Neural progenitor cell (in vitro differentiated cells): ENCODE results near the gene CFAP20DC. TPM values are rescaled to one million over a fixed set of nuclear protein-coding genes. Genes with fewer than 3 reads are reported as not detected.

Experiments
- DNase-seq: peaks from one replicate; pipeline ENCODE4 v3.0.0-alpha.2; 2016; ENCODE audit warnings: low spot score
- H2AFZ ChIP-seq: fragments of 200-600 bp; sonication (generic); replicated peaks from 2 replicates; pipeline ENCODE4 v1.6.1; 2016; ENCODE audit warnings: antibody characterized with exemption
- H3F3A ChIP-seq: fragments of 200-600 bp; sonication (generic); 2 replicates; pipeline ENCODE4 v1.6.1; 2016; ENCODE audit warnings: antibody characterized with exemption, low read depth
- H3K27ac ChIP-seq: fragments of 200-600 bp; sonication (generic); 2 replicates; pipeline ENCODE4 v1.5.1; 2016; ENCODE audit warnings: mild to moderate bottlenecking
- H3K27me3 ChIP-seq: fragments of 200-600 bp; sonication (generic); 2 replicates; pipeline ENCODE4 v1.6.1; 2016; ENCODE audit warnings: mild to moderate bottlenecking, moderate library complexity
- H3K36me3 ChIP-seq: fragments of 200-600 bp; sonication (generic); 2 replicates; pipeline ENCODE4 v1.5.1; 2016
- H3K4me1 ChIP-seq: fragments of 200-600 bp; sonication (generic); 2 replicates; pipeline ENCODE4 v1.6.1; 2016; ENCODE audit warnings: mixed run types
- H3K4me2 ChIP-seq: fragments of 200-600 bp; sonication (generic); 2 replicates; pipeline ENCODE4 v1.6.1; 2016
- H3K4me3 ChIP-seq: fragments of 200-600 bp; sonication (generic); 2 replicates; pipeline ENCODE4 v1.5.1; 2016
- H3K79me2 ChIP-seq: fragments of 200-600 bp; sonication (generic); 2 replicates; pipeline ENCODE4 v1.6.1; 2016; ENCODE audit warnings: low read depth
- H3K9ac ChIP-seq: fragments of 200-600 bp; sonication (generic); 2 replicates; pipeline ENCODE4 v1.6.1; 2016
- H3K9me3 ChIP-seq: fragments of 200-600 bp; sonication (generic); 2 replicates; pipeline ENCODE4 v1.5.1; 2016; ENCODE audit warnings: low read depth
- H4K20me1 ChIP-seq: fragments of 200-600 bp; sonication (generic); 2 replicates; pipeline ENCODE4 v1.6.1; 2016; ENCODE audit warnings: low read depth
- H3K27ac Mint-ChIP-seq: 3 replicates; pipeline ENCODE4 v1.8.0; 2021; ENCODE audit warnings: mixed read lengths
- H3K27me3 Mint-ChIP-seq: 2 replicates; pipeline ENCODE4 v1.8.0; 2022; ENCODE audit warnings: low read depth, mild to moderate bottlenecking, inconsistent platforms, moderate library complexity, mixed read lengths; ENCODE audit not compliant: insufficient read depth
- H3K36me3 Mint-ChIP-seq: 3 replicates; pipeline ENCODE4 v1.8.0; 2021; ENCODE audit warnings: mixed read lengths
- H3K4me1 Mint-ChIP-seq: 3 replicates; pipeline ENCODE4 v1.8.0; 2021; ENCODE audit warnings: mixed read lengths
- H3K4me3 Mint-ChIP-seq: 3 replicates; pipeline ENCODE4 v1.8.0; 2021; ENCODE audit warnings: mild to moderate bottlenecking, moderate library complexity, mixed read lengths
- H3K9me3 Mint-ChIP-seq: 3 replicates; pipeline ENCODE4 v1.8.0; 2020; ENCODE audit warnings: mixed read lengths
- CTCF ChIP-seq: fragments of 200-600 bp; sonication (generic); IDR thresholded peaks from 2 replicates; pipeline ENCODE4 v1.5.1; 2017; ENCODE audit warnings: antibody characterized with exemption, mild to moderate bottlenecking
- EZH2 ChIP-seq: fragments of 200-600 bp; sonication (generic); IDR thresholded peaks from 2 replicates; pipeline ENCODE4 v1.6.1; 2017; ENCODE audit warnings: antibody characterized with exemption, mild to moderate bottlenecking, moderate library complexity
- EZH2phosphoT487 ChIP-seq: fragments of 200-600 bp; sonication (generic); IDR thresholded peaks from 2 replicates; pipeline ENCODE4 v1.6.1; 2017; ENCODE audit warnings: antibody characterized with exemption
- total RNA-seq: library from RNA; depleted of rRNA; stranded (reverse); fragments of >200 nt; gene quantifications from 2 replicates; pipeline ENCODE4 v1.2.3, GENCODE V29; 2015; ENCODE audit warnings: low replicate concordance

CFAP20DC gene
- total RNA-seq, 1 donor from 2014 or later: 14.0 TPM

GRCh38 chr3:58776231-58776630 lies 273.6 kb downstream of the CFAP20DC start:
- Histone ChIP-seq H3K27ac (no peak overlapping the region), H3K79me2 (no peaks in the 10 kb centered on the region), H3F3A (no peaks in the 10 kb centered on the region), H4K20me1 (no peaks in the 10 kb centered on the region), H3K36me3 (no peaks in the 10 kb centered on the region), H3K4me3 (no peak overlapping the region), H3K9ac (no peak overlapping the region), H3K4me2 (no peak overlapping the region), H3K27me3 (no peaks in the 10 kb centered on the region), H3K9me3 (peaks cover 16% of the 10 kb centered on the region), H2AFZ (no peak overlapping the region), H3K4me1 (no peaks in the 10 kb centered on the region)
- Mint-ChIP-seq H3K27ac (no peak overlapping the region), H3K36me3 (no peaks in the 10 kb centered on the region), H3K4me3 (no peak overlapping the region), H3K4me1 (no peaks in the 10 kb centered on the region), H3K27me3 (peaks cover 3% of the 10 kb centered on the region), H3K9me3 (peaks cover 23% of the 10 kb centered on the region)
- no peak for DNase-seq
- TF ChIP-seq EZH2phosphoT487: no peak
- TF ChIP-seq CTCF: peak; percentile 29
- TF ChIP-seq EZH2: no peak

- Mint-ChIP-seq H3K27ac (no peak overlapping the region), H3K27me3 (peaks cover 3% of the 10 kb centered on the region), H3K9me3 (peaks cover 2% of the 10 kb centered on the region), H3K4me1 (no peaks in the 10 kb centered on the region), H3K4me3 (no peak overlapping the region), H3K36me3 (no peaks in the 10 kb centered on the region)
- no peak overlapping the region for H3K27ac ChIP-seq
- no peaks in the 10 kb centered on the region for H3K9me3 ChIP-seq
- H4K20me1 ChIP-seq: no peaks in the 10 kb centered on the region
- H2AFZ ChIP-seq: no peak overlapping the region
- no peaks in the 10 kb centered on the region for H3K36me3 ChIP-seq
- no peaks in the 10 kb centered on the region for H3K79me2 ChIP-seq
- no peaks in the 10 kb centered on the region for H3F3A ChIP-seq
- no peak overlapping the region for H3K9ac ChIP-seq
- no peak for DNase-seq
- no peaks in the 10 kb centered on the region for H3K27me3 ChIP-seq
- TF ChIP-seq EZH2 (no peak), EZH2phosphoT487 (no peak), CTCF (no peak)
- no peak overlapping the region for H3K4me3 ChIP-seq
- no peaks in the 10 kb centered on the region for H3K4me1 ChIP-seq
- H3K4me2 ChIP-seq: no peak overlapping the region
Measured at GRCh38 chr3:58772462-58772861, 277.4 kb downstream of the CFAP20DC start.

GRCh38 chr3:58769065-58769464 lies 280.8 kb downstream of the CFAP20DC start:
- Histone ChIP-seq H3K9me3 (peaks cover 6% of the 10 kb centered on the region), H3K27me3 (no peaks in the 10 kb centered on the region), H2AFZ (no peak overlapping the region), H3K36me3 (no peaks in the 10 kb centered on the region), H3K4me3 (no peak overlapping the region), H3K9ac (no peak overlapping the region), H3F3A (no peaks in the 10 kb centered on the region), H3K4me1 (no peaks in the 10 kb centered on the region), H3K27ac (no peak overlapping the region), H3K79me2 (no peaks in the 10 kb centered on the region), H4K20me1 (no peaks in the 10 kb centered on the region), H3K4me2 (no peak overlapping the region)
- no peaks in the 10 kb centered on the region for H3K4me1 Mint-ChIP-seq
- H3K27me3 Mint-ChIP-seq: no peaks in the 10 kb centered on the region
- peaks cover 11% of the 10 kb centered on the region for H3K9me3 Mint-ChIP-seq
- no peaks in the 10 kb centered on the region for H3K36me3 Mint-ChIP-seq
- no peak overlapping the region for H3K4me3 Mint-ChIP-seq
- DNase-seq: no peak
- no peak overlapping the region for H3K27ac Mint-ChIP-seq
- TF ChIP-seq EZH2phosphoT487: no peak
- no peak for TF ChIP-seq EZH2
- no peak for TF ChIP-seq CTCF
